Natural killer cell (primary cell): ENCODE data around the gene COPE. TPM values are rescaled to one million over a fixed set of nuclear protein-coding genes. Genes with fewer than 3 reads are reported as not detected.

ENCODE experiments used
- ATAC-seq, 3 donors: fragments of 150-1000 bp in 2 of 3; fragments of 200-7000 bp in 1 of 3; cut with Tn5 transposase; 1 replicate in 1 of 3; 2 replicates in 2 of 3; pipeline ENCODE4 v1.10.0; 2021; ENCODE audit warnings: mild to moderate bottlenecking in 2 of 3, moderate library complexity in 2 of 3
- DNase-seq, 2 donors: peaks; one replicate each; pipeline versions ENCODE4 v3.0.0 to v3.0.0-alpha.2; 2013 to 2021; ENCODE audit warnings: mixed read lengths in 1 of 2
- H3K27ac ChIP-seq: one replicate; pipeline ENCODE4 v1.5.1; 2013; ENCODE audit warnings: mild to moderate bottlenecking, low read length
- H3K27me3 ChIP-seq: one replicate; pipeline ENCODE4 v1.6.1; 2013; ENCODE audit warnings: low read length; ENCODE audit not compliant: control insufficient read depth, insufficient read depth
- H3K36me3 ChIP-seq: one replicate; pipeline ENCODE4 v1.6.1; 2013; ENCODE audit warnings: low read length; ENCODE audit not compliant: control insufficient read depth, insufficient read depth
- H3K4me1 ChIP-seq: one replicate; pipeline ENCODE4 v1.6.1; 2013; ENCODE audit warnings: low read length; ENCODE audit not compliant: control insufficient read depth, insufficient read depth
- H3K4me3 ChIP-seq: one replicate; pipeline ENCODE4 v1.5.1; 2013; ENCODE audit warnings: low read length
- H3K9me3 ChIP-seq: one replicate; pipeline ENCODE4 v1.6.1; 2013; ENCODE audit warnings: low read length; ENCODE audit not compliant: control insufficient read depth, insufficient read depth
- H3K27ac Mint-ChIP-seq, 2 donors: one replicate each; pipeline ENCODE4 v1.8.0; 2022; ENCODE audit warnings: mild to moderate bottlenecking in 2 of 2, mixed read lengths in 2 of 2, moderate library complexity in 1 of 2
- H3K27me3 Mint-ChIP-seq, 2 donors: one replicate each; pipeline ENCODE4 v1.8.0; 2022; ENCODE audit warnings: low read depth in 2 of 2, mixed read lengths in 2 of 2
- H3K36me3 Mint-ChIP-seq: one replicate; pipeline ENCODE4 v1.8.0; 2022; ENCODE audit warnings: mixed read lengths
- H3K4me1 Mint-ChIP-seq, 2 donors: one replicate each; pipeline ENCODE4 v1.8.0; 2022; ENCODE audit warnings: mixed read lengths in 2 of 2
- H3K4me3 Mint-ChIP-seq: one replicate; pipeline ENCODE4 v1.8.0; 2022; ENCODE audit warnings: mild to moderate bottlenecking, moderate library complexity, mixed read lengths
- H3K9me3 Mint-ChIP-seq, 2 donors: one replicate each; pipeline ENCODE4 v1.8.0; 2022; ENCODE audit warnings: mixed read lengths in 2 of 2
- CTCF ChIP-seq: fragments of 200-600 bp; IDR thresholded peaks from one replicate; pipeline ENCODE4 v1.8.0; 2022; ENCODE audit warnings: antibody characterized with exemption
- WGBS: methylation state at CpG from one replicate; pipeline ENCODE4 v1.1.7; 2013; ENCODE audit warnings: missing lambda C conversion rate; ENCODE audit not compliant: insufficient coverage; 5-methylcytosine and 5-hydroxymethylcytosine counted together
- intact Hi-C: fragments of 100-400 bp; cut with micrococcal nuclease; formaldehyde crosslinking; loops from one replicate; pipeline ENCODE4 v1.14.2; 2022
- total RNA-seq, 4 donors: library from RNA; stranded (reverse); fragments of 120-200 nt in 1 of 4; gene quantifications; one replicate each; pipeline versions ENCODE4 v1.2.3 to v1.2.4, GENCODE V29; 2013 to 2022

The COPE gene
- total RNA-seq, 3 donors from 2014 or later (not counting 1 experiment from before 2014, with no cell fraction given), result 204 to 228 (median 218) TPM

- peaks cover 0 to 8% of the 10 kb centered on the region in 2 donors for H3K4me1 Mint-ChIP-seq
- no peaks in the 10 kb centered on the region for H3K36me3 Mint-ChIP-seq
- no peaks in the 10 kb centered on the region for H3K27me3 ChIP-seq
- H3K4me1 ChIP-seq, result peaks cover 10% of the 10 kb centered on the region
- no peak overlapping the region for H3K4me3 Mint-ChIP-seq
- no peaks in the 10 kb centered on the region for H3K9me3 ChIP-seq
- WGBS, result 96% methylated on average over 21 of the region's 21 CpGs
- intact Hi-C loops, result no loop called here
- TF ChIP-seq CTCF, result no peak
- no peak overlapping the region for H3K27ac Mint-ChIP-seq
- no peak for DNase-seq
- no peaks in the 10 kb centered on the region for H3K27me3 Mint-ChIP-seq
- no peak for ATAC-seq
- H3K9me3 Mint-ChIP-seq, result no peaks in the 10 kb centered on the region
- H3K36me3 ChIP-seq, result peaks cover 92% of the 10 kb centered on the region
- H3K27ac ChIP-seq, result no peak overlapping the region
- H3K4me3 ChIP-seq, result no peak overlapping the region
Measured at GRCh38 chr19:18858906-18859646, 60.1 kb downstream of the COPE start.

GRCh38 chr19:18857223-18857622 lies 62.0 kb downstream of the COPE start:
- Histone ChIP-seq H3K27ac (no peak overlapping the region), H3K4me1 (peaks cover 10% of the 10 kb centered on the region), H3K27me3 (no peaks in the 10 kb centered on the region), H3K36me3 (peaks cover 94% of the 10 kb centered on the region), H3K4me3 (no peak overlapping the region), H3K9me3 (no peaks in the 10 kb centered on the region)
- TF ChIP-seq CTCF, result no peak
- Mint-ChIP-seq H3K36me3 (no peaks in the 10 kb centered on the region), H3K27ac (no peak overlapping the region), H3K4me3 (no peak overlapping the region), H3K27me3 (no peaks in the 10 kb centered on the region), H3K9me3 (no peaks in the 10 kb centered on the region), H3K4me1 (peaks cover 0 to 8% of the 10 kb centered on the region in 2 donors)
- intact Hi-C loops, result no loop called here
- DNase-seq, result no peak
- 96% methylated on average over 13 of the region's 13 CpGs for WGBS
- ATAC-seq, result no peak

DNA sequence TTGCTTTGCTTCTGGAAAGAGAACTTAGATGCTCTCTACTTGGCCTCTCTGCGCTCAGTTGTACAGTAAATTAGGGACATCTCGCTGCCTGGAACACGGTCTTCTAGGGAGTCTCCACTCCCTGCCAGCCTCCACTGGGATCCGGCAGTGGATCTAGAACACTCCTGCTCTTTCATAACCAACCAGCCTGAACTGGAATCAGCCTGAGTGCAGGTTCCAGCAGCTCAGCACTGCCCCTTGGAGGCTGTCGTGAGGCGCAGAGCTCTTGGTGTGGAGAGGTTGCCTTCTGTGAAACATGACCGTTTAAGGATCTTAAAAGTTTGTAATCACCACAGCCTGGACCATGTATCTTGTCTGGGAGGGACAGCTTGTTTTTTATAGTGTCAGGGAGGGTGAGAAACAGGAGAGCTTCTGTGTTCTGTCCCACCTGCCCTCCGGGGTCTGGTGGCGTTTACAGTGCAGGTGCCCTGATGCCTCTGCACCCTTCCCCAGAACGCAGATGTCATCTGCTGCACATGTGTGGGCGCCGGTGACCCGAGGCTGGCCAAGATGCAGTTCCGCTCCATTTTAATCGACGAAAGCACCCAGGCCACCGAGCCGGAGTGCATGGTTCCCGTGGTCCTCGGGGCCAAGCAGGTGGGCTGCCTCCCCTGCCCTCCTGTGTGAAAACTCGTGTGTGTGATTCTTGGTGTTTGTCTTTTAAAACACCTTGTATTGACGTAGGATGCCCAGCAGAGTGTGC lies 62.6 kb downstream of the COPE start:
- Mint-ChIP-seq H3K36me3 (no peaks in the 10 kb centered on the region), H3K9me3 (no peaks in the 10 kb centered on the region), H3K4me1 (peaks cover 0 to 8% of the 10 kb centered on the region in 2 donors), H3K4me3 (no peak overlapping the region), H3K27ac (no peak overlapping the region), H3K27me3 (no peaks in the 10 kb centered on the region)
- peaks cover 94% of the 10 kb centered on the region for H3K36me3 ChIP-seq
- H3K27me3 ChIP-seq, result no peaks in the 10 kb centered on the region
- H3K4me3 ChIP-seq, result no peak overlapping the region
- no peaks in the 10 kb centered on the region for H3K9me3 ChIP-seq
- intact Hi-C loops, result no loop called here
- 96% methylated on average over 22 of the region's 22 CpGs for WGBS
- H3K27ac ChIP-seq, result no peak overlapping the region
- H3K4me1 ChIP-seq, result peaks cover 10% of the 10 kb centered on the region
- DNase-seq (no peak), ATAC-seq (no peak)
- no peak for TF ChIP-seq CTCF
